Naive thymus-derived CD4-positive, alpha-beta T cell (primary cell): ENCODE results near the gene CCDC107. TPM values are rescaled to one million over a fixed set of nuclear protein-coding genes. Genes with fewer than 3 reads are reported as not detected.
A peak's percentile ranks its signal among the peaks of the same experiment; 100 is the strongest.

Experiments
- ATAC-seq: fragments of 150-1000 bp; cut with Tn5 transposase; 2 replicates; pipeline ENCODE4 v1.10.0; 2021; ENCODE audit warnings: mild to moderate bottlenecking, moderate library complexity
- CTCF ChIA-PET: fragments of 350-600 bp; sonication (Branson Sonifier 250); formaldehyde crosslinking; loops from one replicate; lab custom pipeline; 2021; ENCODE audit warnings: antibody characterized with exemption; lab: Charles Lee
- POLR2A ChIA-PET: fragments of 350-600 bp; sonication (Branson Sonifier 250); formaldehyde crosslinking; loops from one replicate; lab custom pipeline; 2021; ENCODE audit warnings: antibody characterized with exemption, inconsistent platforms; lab: Charles Lee
- DNase-seq, 9 donors: peaks; one replicate each; pipeline versions ENCODE4 v3.0.0 to v3.0.0-alpha.2; 2020 to 2022; ENCODE audit warnings: mixed read lengths in 1 of 9
- H3K27ac ChIP-seq: one replicate; pipeline ENCODE4 v1.7.0; 2013; ENCODE audit warnings: mild to moderate bottlenecking, low read depth, low read length, moderate library complexity
- H3K27me3 ChIP-seq, 2 donors: one replicate each; pipeline ENCODE4 v1.7.0; 2013; ENCODE audit warnings: low read length in 2 of 2, mild to moderate bottlenecking in 2 of 2, moderate library complexity in 2 of 2; ENCODE audit not compliant: control insufficient read depth in 2 of 2, insufficient read depth in 2 of 2
- H3K36me3 ChIP-seq, 3 experiments: 1 replicate in 2 of 3; 2 replicates in 1 of 3; pipeline ENCODE4 v1.7.0; 2013; ENCODE audit warnings: low read length in 3 of 3, mild to moderate bottlenecking in 3 of 3, moderate library complexity in 1 of 3; ENCODE audit not compliant: insufficient read depth in 3 of 3, control insufficient read depth in 2 of 3
- H3K4me1 ChIP-seq, 2 donors: one replicate each; pipeline ENCODE4 v1.7.0; 2013; ENCODE audit warnings: low read length in 2 of 2, mild to moderate bottlenecking in 2 of 2, moderate library complexity in 1 of 2; ENCODE audit not compliant: control insufficient read depth in 2 of 2, insufficient read depth in 2 of 2
- H3K4me3 ChIP-seq: 2 replicates; pipeline ENCODE4 v1.7.0; 2013; ENCODE audit warnings: mild to moderate bottlenecking, low read length
- H3K9me3 ChIP-seq, 3 experiments: 1 replicate in 2 of 3; 2 replicates in 1 of 3; pipeline ENCODE4 v1.7.0; 2013; ENCODE audit warnings: low read length in 3 of 3; ENCODE audit not compliant: control insufficient read depth in 2 of 3
- H3K27ac Mint-ChIP-seq, 9 donors: one replicate each; pipeline ENCODE4 v1.8.0; 2020 to 2022; ENCODE audit warnings: mixed read lengths in 9 of 9, mild to moderate bottlenecking in 8 of 9, moderate library complexity in 5 of 9, inconsistent platforms in 2 of 9
- H3K27me3 Mint-ChIP-seq, 5 donors: one replicate each; pipeline ENCODE4 v1.8.0; 2021 to 2022; ENCODE audit warnings: mixed read lengths in 5 of 5, mild to moderate bottlenecking in 1 of 5
- H3K36me3 Mint-ChIP-seq, 5 donors: one replicate each; pipeline ENCODE4 v1.8.0; 2020 to 2022; ENCODE audit warnings: mixed read lengths in 5 of 5, mild to moderate bottlenecking in 3 of 5, inconsistent platforms in 1 of 5
- H3K4me1 Mint-ChIP-seq, 7 donors: one replicate each; pipeline ENCODE4 v1.8.0; 2020 to 2022; ENCODE audit warnings: mixed read lengths in 7 of 7, mild to moderate bottlenecking in 3 of 7, inconsistent platforms in 1 of 7
- H3K4me3 Mint-ChIP-seq, 10 donors: one replicate each; pipeline ENCODE4 v1.8.0; 2020 to 2022; ENCODE audit warnings: mild to moderate bottlenecking in 10 of 10, mixed read lengths in 10 of 10, moderate library complexity in 6 of 10, inconsistent platforms in 2 of 10
- H3K9me3 Mint-ChIP-seq, 11 donors: one replicate each; pipeline ENCODE4 v1.8.0; 2020 to 2022; ENCODE audit warnings: mixed read lengths in 11 of 11, mild to moderate bottlenecking in 4 of 11, inconsistent platforms in 1 of 11, moderate library complexity in 1 of 11
- intact Hi-C, 2 donors: fragments of 100-400 bp; cut with micrococcal nuclease; formaldehyde crosslinking; loops; one replicate each; pipeline ENCODE4 v1.15.1; 2023
- polyA plus RNA-seq, 2 donors: library from polyadenylated mRNA; unstranded; fragments of 300-500 nt; fragmentation: Illumina TruSeq; gene quantifications; one replicate each; pipeline ENCODE4 v1.2.3, GENCODE V29; 2021
- total RNA-seq, 6 experiments: library from RNA in 5 of 6; stranded (reverse) in 5 of 6; gene quantifications; 1 replicate in 5 of 6; 2 replicates in 1 of 6; pipeline ENCODE4 v1.2.3 and lab custom pipeline; 2021 to 2026

CCDC107 gene
- total and polyA plus RNA-seq, 7 experiments from 2014 or later: 12.0 to 65.7 (median 17.2) TPM

DNA sequence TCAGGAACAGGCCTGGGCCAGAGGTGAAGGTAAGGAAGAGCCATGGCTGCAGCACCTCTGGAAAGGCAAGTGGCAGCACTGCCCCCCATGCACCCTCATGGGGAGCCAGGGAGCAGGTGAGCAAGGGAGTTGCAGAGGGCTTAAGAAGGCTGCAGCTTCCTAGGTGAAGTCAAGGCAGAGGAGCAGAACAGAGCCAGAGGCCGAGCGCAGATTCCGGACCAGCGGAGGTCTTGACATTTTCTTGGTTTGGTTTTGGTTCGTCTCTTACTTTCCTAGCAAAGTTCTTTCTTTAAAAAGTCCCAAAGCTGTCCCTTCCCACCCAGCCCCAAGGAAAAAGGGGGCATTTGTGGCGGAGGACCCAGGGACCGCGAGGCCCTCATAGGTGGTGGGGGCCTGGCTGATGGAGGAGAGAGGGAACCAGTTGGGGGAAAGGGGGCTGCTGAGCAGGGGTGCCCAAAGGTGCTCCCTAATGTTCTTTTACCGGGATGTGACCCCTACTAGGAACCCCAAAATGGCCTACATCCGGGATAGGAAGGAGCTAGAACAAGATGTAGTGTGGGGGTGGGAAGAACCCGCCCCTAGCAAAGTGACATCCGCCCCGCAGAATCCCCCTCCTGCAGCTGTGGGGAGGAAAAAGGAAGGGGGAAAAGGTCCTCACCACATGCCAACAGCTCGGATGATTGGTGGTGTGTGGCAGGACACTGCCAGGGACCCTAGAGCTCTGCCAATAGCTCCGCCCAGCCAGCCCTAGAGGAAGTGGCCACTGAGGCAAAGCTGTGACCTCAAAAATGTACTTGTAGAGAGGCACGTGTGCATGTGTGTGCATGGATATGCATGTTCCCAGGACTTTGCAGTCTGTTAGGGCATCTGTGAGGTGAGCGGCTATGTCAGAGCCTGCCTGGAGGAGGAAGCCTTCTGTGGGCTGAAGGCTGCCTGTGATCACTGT, 39.0 kb upstream of the CCDC107 start:
- ChIA-PET CTCF (interaction anchor here (0.9 to 12.7 kb wide), 4 partner anchors 14 to 73 kb away, joined by 3 to 118 read pairs (median 40); partner anchors contain the start of genes CCDC107, RMRP and SIT1), POLR2A (interaction anchor here (1.0 to 1.7 kb wide), 9 partner anchors 10 to 113 kb away, joined by 3 to 5 read pairs (median 4); partner anchors contain the start of genes CCDC107, CREB3, RMRP and TLN1)
- ATAC-seq (peak; percentile 54), DNase-seq (peak in 2 of 9 donors; percentile 7 to 42)
- Mint-ChIP-seq H3K27ac (peak overlapping the region in 8 of 9 donors; percentile 45 to 92 (median 87)), H3K27me3 (no peaks in the 10 kb centered on the region), H3K4me1 (peaks cover 33 to 44% (median 38%) of the 10 kb centered on the region in 7 donors), H3K9me3 (no peaks in the 10 kb centered on the region), H3K4me3 (peak overlapping the region in 8 of 10 donors; percentile 18 to 89 (median 67)), H3K36me3 (peaks cover 0 to 2% (median 0%) of the 10 kb centered on the region in 5 donors)
- Histone ChIP-seq H3K27ac (peak overlapping the region; percentile 38), H3K4me3 (peak overlapping the region; percentile 25), H3K27me3 (no peaks in the 10 kb centered on the region), H3K36me3 (no peaks in the 10 kb centered on the region), H3K4me1 (peaks cover 27 to 36% of the 10 kb centered on the region in 2 donors), H3K9me3 (no peaks in the 10 kb centered on the region)
- intact Hi-C loops: loop anchor here in 1 of 2 donors (5.0 kb wide), 1 partner anchor 263 kb away; no protein-coding TSS in a partner anchor

DNA sequence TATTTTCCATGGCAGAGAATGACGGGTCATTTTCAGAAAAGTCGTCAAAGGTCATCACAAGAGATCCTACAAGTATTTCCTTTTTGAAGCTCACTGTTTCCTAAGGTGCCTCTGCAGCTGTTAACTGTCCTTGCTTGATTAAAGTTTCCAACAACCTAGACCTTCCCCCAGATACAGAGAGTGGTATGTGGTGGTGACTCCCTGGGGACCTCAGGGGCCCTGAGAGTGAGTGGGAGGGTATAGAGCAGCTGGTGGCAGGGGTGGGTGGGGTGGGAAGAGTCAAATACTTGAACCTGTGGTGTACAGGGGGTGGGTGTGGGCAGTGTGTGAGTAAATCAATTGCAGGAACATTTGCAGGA, 38.3 kb upstream of the CCDC107 start:
- Mint-ChIP-seq H3K36me3 (peaks cover 0 to 2% (median 0%) of the 10 kb centered on the region in 5 donors), H3K4me3 (peak overlapping the region in 5 of 10 donors; percentile 18 to 86 (median 63)), H3K27me3 (no peaks in the 10 kb centered on the region), H3K4me1 (peaks cover 33 to 44% (median 39%) of the 10 kb centered on the region in 7 donors), H3K9me3 (no peaks in the 10 kb centered on the region), H3K27ac (peak overlapping the region in 6 of 9 donors; percentile 43 to 92 (median 74))
- ChIA-PET POLR2A (interaction anchor here (0.7 to 1.7 kb wide), 8 partner anchors 9 to 262 kb away, joined by 3 to 5 read pairs (median 4); partner anchors contain the start of genes CCDC107, CREB3, RMRP and TLN1), CTCF (interaction anchor here (0.9 to 12.7 kb wide), 4 partner anchors 13 to 72 kb away, joined by 3 to 118 read pairs (median 40); partner anchors contain the start of genes CCDC107, RMRP and SIT1)
- Histone ChIP-seq H3K27ac (no peak overlapping the region), H3K36me3 (no peaks in the 10 kb centered on the region), H3K4me1 (peaks cover 27 to 36% of the 10 kb centered on the region in 2 donors), H3K27me3 (no peaks in the 10 kb centered on the region), H3K4me3 (no peak overlapping the region), H3K9me3 (no peaks in the 10 kb centered on the region)
- ATAC-seq (no peak), DNase-seq (no peak)
- intact Hi-C loops: loop anchor here in 1 of 2 donors (5.0 kb wide), 1 partner anchor 263 kb away; no protein-coding TSS in a partner anchor

DNA sequence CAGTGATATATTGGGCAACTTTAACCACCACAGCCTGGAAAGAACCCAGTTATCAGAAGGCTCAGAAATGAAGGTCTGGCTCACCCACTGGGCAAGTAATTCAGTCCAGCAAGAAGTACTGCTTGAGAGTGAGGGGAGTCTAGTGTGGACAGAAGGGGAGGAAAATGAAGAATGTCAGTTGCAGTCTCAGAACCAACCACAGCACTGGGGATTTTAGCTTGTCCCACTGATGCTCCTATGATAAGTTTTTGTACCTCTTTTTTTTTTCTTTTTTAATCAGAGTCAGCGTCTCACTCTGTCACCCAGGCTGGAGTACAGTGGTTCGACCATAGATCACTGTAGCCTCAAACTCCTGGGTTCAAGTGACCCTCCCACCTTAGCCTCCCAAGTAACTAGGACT, 30.5 kb upstream of the CCDC107 start:
- Histone ChIP-seq H3K27ac (no peak overlapping the region), H3K4me3 (no peak overlapping the region), H3K36me3 (no peaks in the 10 kb centered on the region), H3K9me3 (no peaks in the 10 kb centered on the region), H3K4me1 (no peaks in the 10 kb centered on the region), H3K27me3 (no peaks in the 10 kb centered on the region)
- peaks cover 2 to 12% (median 6%) of the 10 kb centered on the region in 7 donors for H3K4me1 Mint-ChIP-seq
- ChIA-PET POLR2A (no interaction called here), CTCF (interaction anchor here (4.5 kb wide), 1 partner anchor 16 kb away, joined by 17 read pairs; no protein-coding TSS in a partner anchor)
- intact Hi-C loops: no loop called here
- H3K36me3 Mint-ChIP-seq: no peaks in the 10 kb centered on the region
- H3K4me3 Mint-ChIP-seq: no peak overlapping the region
- H3K27me3 Mint-ChIP-seq: no peaks in the 10 kb centered on the region
- no peak overlapping the region for H3K27ac Mint-ChIP-seq
- ATAC-seq: no peak
- no peak for DNase-seq
- H3K9me3 Mint-ChIP-seq: no peaks in the 10 kb centered on the region

DNA sequence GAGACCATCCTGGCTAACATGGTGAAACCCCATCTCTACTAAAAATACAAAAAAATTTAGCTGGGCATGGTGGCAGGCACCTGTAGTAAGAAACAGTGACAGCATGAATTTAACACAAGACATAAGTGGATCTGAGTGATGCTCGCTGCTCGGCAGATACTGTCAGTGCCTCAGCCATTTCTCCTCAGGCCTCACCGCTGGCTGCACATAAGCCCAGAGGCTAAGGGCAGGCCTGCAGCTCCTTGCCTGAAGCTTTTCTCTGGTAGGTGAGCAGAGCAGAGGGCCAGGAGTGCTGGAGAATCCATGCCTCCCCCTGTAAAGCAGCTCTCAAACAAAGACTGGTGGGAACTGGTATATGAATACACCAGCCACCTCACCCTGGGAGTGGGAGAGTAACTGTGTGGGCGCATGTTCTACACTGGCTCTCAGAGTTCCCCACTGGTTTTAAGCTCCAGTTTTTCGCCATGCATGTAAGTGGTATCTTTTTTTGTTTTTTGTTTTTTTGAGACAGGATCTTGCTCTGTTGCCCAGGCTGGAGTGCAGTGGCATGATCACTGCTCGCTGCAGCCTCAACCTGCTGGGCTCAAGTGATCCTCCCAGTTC, 29.6 kb upstream of the CCDC107 start:
- H3K36me3 ChIP-seq: no peaks in the 10 kb centered on the region
- ChIA-PET POLR2A (interaction anchor here (0.5 to 1.5 kb wide), 6 partner anchors 9 to 62 kb away, joined by 3 to 5 read pairs (median 4); no protein-coding TSS in a partner anchor), CTCF (interaction anchor here (0.6 to 4.5 kb wide), 4 partner anchors 17 to 262 kb away, joined by 3 to 17 read pairs (median 3); no protein-coding TSS in a partner anchor)
- H3K27ac ChIP-seq: no peak overlapping the region
- Mint-ChIP-seq H3K4me3 (no peak overlapping the region), H3K27me3 (no peaks in the 10 kb centered on the region), H3K4me1 (peaks cover 2 to 12% (median 6%) of the 10 kb centered on the region in 7 donors), H3K9me3 (no peaks in the 10 kb centered on the region), H3K27ac (no peak overlapping the region), H3K36me3 (no peaks in the 10 kb centered on the region)
- DNase-seq (no peak), ATAC-seq (no peak)
- intact Hi-C loops: no loop called here
- no peaks in the 10 kb centered on the region for H3K4me1 ChIP-seq
- no peak overlapping the region for H3K4me3 ChIP-seq
- H3K9me3 ChIP-seq: no peaks in the 10 kb centered on the region
- H3K27me3 ChIP-seq: no peaks in the 10 kb centered on the region

DNA sequence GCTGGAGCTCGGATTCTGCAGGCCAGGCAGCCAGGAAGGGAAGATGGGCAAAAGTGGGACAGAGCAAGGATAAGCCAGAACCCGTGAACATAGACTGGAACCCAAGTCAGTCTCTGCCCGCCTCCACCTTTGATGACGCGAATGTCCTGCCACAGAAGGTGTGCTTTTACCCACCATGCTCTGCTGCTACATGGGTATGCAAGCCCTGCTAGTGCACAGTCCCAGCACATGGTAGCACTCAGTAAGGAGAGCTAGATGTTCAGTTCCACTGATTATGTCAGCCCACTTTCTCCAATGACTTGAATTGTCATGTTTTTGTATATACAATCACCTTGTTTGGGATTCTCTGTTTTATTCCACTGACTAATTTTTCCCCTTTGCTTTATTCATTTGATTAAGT, 28.5 kb upstream of the CCDC107 start:
- H3K36me3 ChIP-seq: no peaks in the 10 kb centered on the region
- Mint-ChIP-seq H3K9me3 (no peaks in the 10 kb centered on the region), H3K4me3 (no peak overlapping the region), H3K27ac (no peak overlapping the region), H3K36me3 (peaks cover 0 to 1% (median 0%) of the 10 kb centered on the region in 5 donors), H3K27me3 (no peaks in the 10 kb centered on the region), H3K4me1 (peaks cover 3 to 13% (median 7%) of the 10 kb centered on the region in 7 donors)
- ChIA-PET POLR2A (interaction anchor here (0.6 to 1.5 kb wide), 5 partner anchors 10 to 61 kb away, joined by 4 to 5 read pairs (median 5); no protein-coding TSS in a partner anchor), CTCF (interaction anchor here (4.5 kb wide), 1 partner anchor 19 kb away, joined by 17 read pairs; no protein-coding TSS in a partner anchor)
- no peaks in the 10 kb centered on the region for H3K27me3 ChIP-seq
- H3K27ac ChIP-seq: no peak overlapping the region
- no peaks in the 10 kb centered on the region for H3K4me1 ChIP-seq
- DNase-seq: no peak
- intact Hi-C loops: no loop called here
- no peaks in the 10 kb centered on the region for H3K9me3 ChIP-seq
- ATAC-seq: no peak
- H3K4me3 ChIP-seq: no peak overlapping the region

DNA sequence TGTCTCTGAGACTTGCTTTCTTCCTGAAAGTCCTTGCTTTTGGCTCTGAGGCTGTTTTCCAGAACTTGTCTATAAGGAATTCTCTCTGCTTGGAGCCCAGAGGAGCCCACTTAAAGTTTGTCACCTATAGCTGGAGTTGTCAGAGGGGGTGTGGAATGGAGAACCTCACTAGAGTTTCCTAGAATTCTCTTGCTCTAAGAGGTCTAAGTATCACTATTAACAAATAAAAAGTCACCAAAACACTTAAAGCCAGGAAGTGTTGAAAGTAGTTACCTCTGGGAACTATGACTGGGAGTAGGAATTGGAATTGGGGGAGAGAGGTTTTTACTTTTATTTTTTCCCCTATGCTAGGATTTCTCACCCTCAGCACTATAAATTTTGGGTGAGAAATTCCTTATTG, 22.4 kb upstream of the CCDC107 start:
- Histone ChIP-seq H3K4me1 (peaks cover 19 to 35% of the 10 kb centered on the region in 2 donors), H3K9me3 (no peaks in the 10 kb centered on the region), H3K27me3 (no peaks in the 10 kb centered on the region), H3K27ac (no peak overlapping the region), H3K4me3 (no peak overlapping the region), H3K36me3 (no peaks in the 10 kb centered on the region)
- ChIA-PET CTCF (interaction anchor here (1.2 kb wide), 1 partner anchor 23 kb away, joined by 3 read pairs; the partner anchor contains the start of gene CCDC107), POLR2A (interaction anchor here (0.7 to 1.7 kb wide), 6 partner anchors 11 to 56 kb away, joined by 3 to 6 read pairs (median 4); partner anchors contain the start of gene TPM2)
- ATAC-seq (no peak), DNase-seq (no peak)
- Mint-ChIP-seq H3K27me3 (no peaks in the 10 kb centered on the region), H3K4me3 (no peak overlapping the region), H3K9me3 (peaks cover 0 to 5% (median 0%) of the 10 kb centered on the region in 11 donors), H3K27ac (peak overlapping the region in 4 of 9 donors; percentile 45 to 90 (median 63)), H3K36me3 (peaks cover 3 to 18% (median 6%) of the 10 kb centered on the region in 5 donors), H3K4me1 (peaks cover 34 to 58% (median 47%) of the 10 kb centered on the region in 7 donors)
- intact Hi-C loops: no loop called here
